Peyer's patch (tissue), 4 donors: ENCODE measurements around the gene KLF13. TPM values are rescaled to one million over a fixed set of nuclear protein-coding genes. Genes with fewer than 3 reads are reported as not detected.
A peak's percentile ranks its signal among the peaks of the same experiment; 100 is the strongest.

Experiments
- DNase-seq, 3 donors: peaks; one replicate each; pipeline ENCODE4 v3.0.0-alpha.2; 2017 to 2019
- H3K27ac ChIP-seq, 4 donors: fragments of 200-600 bp; sonication (generic); one replicate each; pipeline ENCODE4 v1.5.1; 2016 to 2019
- H3K27me3 ChIP-seq, 2 donors: fragments of 200-600 bp; sonication (generic); one replicate each; pipeline ENCODE4 v1.5.1; 2019
- H3K36me3 ChIP-seq, 3 donors: fragments of 200-600 bp; sonication (generic); one replicate each; pipeline ENCODE4 v1.5.1; 2016 to 2019
- H3K4me1 ChIP-seq, 4 donors: fragments of 200-600 bp; sonication (generic); one replicate each; pipeline ENCODE4 v1.5.1; 2016 to 2019
- H3K4me3 ChIP-seq, 4 donors: fragments of 200-600 bp; sonication (generic); 1 replicate in 3 of 4; 2 replicates in 1 of 4; pipeline ENCODE4 v1.5.1; 2016 to 2019; ENCODE audit warnings: mild to moderate bottlenecking in 1 of 4
- H3K9me3 ChIP-seq, 4 donors: fragments of 200-600 bp; sonication (generic); one replicate each; pipeline ENCODE4 v1.5.1; 2016 to 2019; ENCODE audit warnings: mild to moderate bottlenecking in 1 of 4
- CTCF ChIP-seq, 6 experiments: fragments of 450-650 bp in 4 of 6; fragments of 200-600 bp in 2 of 6; sonication (generic) in 1 of 6; IDR thresholded peaks; one replicate each; pipeline ENCODE4 v1.5.1; 2017 to 2019; ENCODE audit warnings: antibody characterized with exemption in 6 of 6, mild to moderate bottlenecking in 3 of 6, moderate library complexity in 1 of 6
- POLR2A ChIP-seq, 2 donors: fragments of 450-650 bp; IDR thresholded peaks; one replicate each; pipeline ENCODE4 v1.5.1; 2017; ENCODE audit warnings: antibody characterized with exemption in 2 of 2, mild to moderate bottlenecking in 2 of 2, moderate library complexity in 2 of 2
- total RNA-seq, 4 donors: library from RNA; depleted of rRNA; stranded (reverse); fragments of >200 nt; gene quantifications; one replicate each; pipeline ENCODE4 v1.1.0, GENCODE V29; 2016

The KLF13 gene
- total RNA-seq, 4 donors from 2014 or later: 51.2 to 80.4 (median 75.6) TPM

- H3K27me3 ChIP-seq: no peaks in the 10 kb centered on the region
- H3K4me3 ChIP-seq: peak overlapping the region in 1 of 4 donors; percentile 43
- peak in 1 of 3 donors; percentile 69 for DNase-seq
- no peaks in the 10 kb centered on the region for H3K9me3 ChIP-seq
- peaks cover 39 to 97% (median 82%) of the 10 kb centered on the region in 4 donors for H3K4me1 ChIP-seq
- peaks cover 0 to 9% (median 0%) of the 10 kb centered on the region in 3 donors for H3K36me3 ChIP-seq
- no peak for TF ChIP-seq CTCF (IDR thresholded peaks at IDR 0.05)
- TF ChIP-seq POLR2A (IDR thresholded peaks at IDR 0.05): no peak
- H3K27ac ChIP-seq: peak overlapping the region; percentile 88 to 96 (median 90)
Measured at GRCh38 chr15:31344266-31344665, 17.6 kb downstream of the KLF13 start.

- H3K27ac ChIP-seq: peak overlapping the region; percentile 88 to 96 (median 90)
- H3K36me3 ChIP-seq: peaks cover 0 to 9% (median 0%) of the 10 kb centered on the region in 3 donors
- no peaks in the 10 kb centered on the region for H3K27me3 ChIP-seq
- no peaks in the 10 kb centered on the region for H3K9me3 ChIP-seq
- no peak for TF ChIP-seq CTCF (IDR thresholded peaks at IDR 0.05)
- TF ChIP-seq POLR2A (IDR thresholded peaks at IDR 0.05): peak; percentile 54 to 67
- peak; percentile 56 to 94 (median 91) for DNase-seq
- peak overlapping the region; percentile 32 to 49 (median 42) for H3K4me3 ChIP-seq
- peaks cover 35 to 97% (median 75%) of the 10 kb centered on the region in 4 donors for H3K4me1 ChIP-seq
Measured at GRCh38 chr15:31344823-31345605, 18.4 kb downstream of the KLF13 start.

- H3K4me3 ChIP-seq: peak overlapping the region; percentile 32 to 49 (median 42)
- H3K36me3 ChIP-seq: peaks cover 0 to 9% (median 0%) of the 10 kb centered on the region in 3 donors
- no peaks in the 10 kb centered on the region for H3K9me3 ChIP-seq
- no peaks in the 10 kb centered on the region for H3K27me3 ChIP-seq
- H3K4me1 ChIP-seq: peaks cover 38 to 97% (median 69%) of the 10 kb centered on the region in 4 donors
- DNase-seq: peak in 2 of 3 donors; percentile 47 to 62
- TF ChIP-seq CTCF (IDR thresholded peaks at IDR 0.05): no peak
- TF ChIP-seq POLR2A (IDR thresholded peaks at IDR 0.05): peak in 1 of 2 donors; percentile 2
- peak overlapping the region; percentile 88 to 96 (median 90) for H3K27ac ChIP-seq
Measured at GRCh38 chr15:31345606-31346366, 19.2 kb downstream of the KLF13 start.

GRCh38 chr15:31346367-31347066, 19.9 kb downstream of the KLF13 start:
- H3K9me3 ChIP-seq: no peaks in the 10 kb centered on the region
- DNase-seq: peak; percentile 53 to 67 (median 66)
- peaks cover 0 to 9% (median 0%) of the 10 kb centered on the region in 3 donors for H3K36me3 ChIP-seq
- H3K4me1 ChIP-seq: peaks cover 38 to 97% (median 71%) of the 10 kb centered on the region in 4 donors
- no peak for TF ChIP-seq POLR2A (IDR thresholded peaks at IDR 0.05)
- TF ChIP-seq CTCF (IDR thresholded peaks at IDR 0.05): no peak
- peak overlapping the region; percentile 88 to 96 (median 90) for H3K27ac ChIP-seq
- H3K4me3 ChIP-seq: peak overlapping the region; percentile 32 to 49 (median 42)
- no peaks in the 10 kb centered on the region for H3K27me3 ChIP-seq
